KBM-7 (cell line): Measurements from ENCODE around the gene RHOG.
"Not testable (repeated sequence)": the region's sequence is repeated elsewhere in the genome, so short reads cannot be mapped to it uniquely, and the experiment has no call there.

Experiments used
- DNase-seq: peaks from one replicate; pipeline ENCODE4 v3.0.0-alpha.2; 2015
- in situ Hi-C: fragments of 300-500 bp; cut with MboI; formaldehyde crosslinking; loops from 2 replicates; pipeline ENCODE4 v1.14.3; 2020; ENCODE audit warnings: low sequenced_read_pairs, low pct_unique_long_range_greater_than_20kb, mixed read lengths

Gene RHOG

DNA sequence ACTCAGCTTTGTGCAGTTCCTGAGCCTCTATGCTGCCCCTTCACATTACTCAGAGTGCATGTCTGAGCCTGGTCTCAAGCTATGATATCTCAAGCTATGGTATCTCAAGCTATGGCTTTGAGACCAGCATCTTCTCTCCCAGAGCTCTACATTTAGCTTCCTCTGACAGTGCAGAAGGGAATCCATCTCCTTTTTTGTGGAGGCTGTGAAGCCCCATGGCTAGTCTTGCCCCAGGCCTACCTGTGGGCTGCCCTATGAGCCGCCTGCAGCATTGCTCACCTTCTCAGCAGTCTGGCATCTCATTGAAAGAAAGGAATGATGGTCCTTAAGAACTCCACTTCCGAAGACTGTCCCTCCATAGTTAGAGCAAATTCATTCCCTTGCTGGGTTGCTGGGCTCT, 19.8 kb downstream of the RHOG start:
- in situ Hi-C loops: no loop called here
- DNase-seq: no peak

DNA sequence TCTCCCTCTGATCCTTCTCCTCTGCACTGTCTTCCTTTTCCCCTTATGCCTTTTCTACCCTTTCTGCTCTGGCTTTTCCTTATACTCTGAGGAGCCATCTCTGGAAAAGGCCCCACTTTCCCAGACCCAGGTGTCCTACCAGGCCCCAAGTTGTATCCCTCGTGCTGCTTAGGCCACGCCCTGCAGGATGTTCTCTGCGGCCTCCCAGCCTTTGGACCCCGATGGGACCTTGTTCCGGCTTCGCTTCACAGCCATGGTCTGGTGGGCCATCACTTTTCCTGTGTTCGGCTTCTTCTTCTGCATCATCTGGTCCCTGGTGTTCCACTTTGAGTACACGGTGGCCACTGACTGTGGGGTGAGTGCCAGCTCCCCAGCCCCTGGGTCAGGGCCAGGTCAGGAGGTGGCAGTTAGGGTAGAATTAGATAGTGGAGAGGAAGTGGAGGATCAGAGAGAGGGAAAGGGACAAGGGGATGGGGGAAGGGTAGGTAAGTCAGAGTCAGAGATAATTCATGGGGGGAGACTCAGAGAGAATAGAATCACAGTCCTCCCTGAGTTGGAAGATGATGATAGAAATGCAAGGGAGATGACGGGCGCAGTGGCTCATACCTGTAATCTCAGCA, 23.5 kb downstream of the RHOG start:
- DNase-seq: no peak
- in situ Hi-C loops: no loop called here

DNA sequence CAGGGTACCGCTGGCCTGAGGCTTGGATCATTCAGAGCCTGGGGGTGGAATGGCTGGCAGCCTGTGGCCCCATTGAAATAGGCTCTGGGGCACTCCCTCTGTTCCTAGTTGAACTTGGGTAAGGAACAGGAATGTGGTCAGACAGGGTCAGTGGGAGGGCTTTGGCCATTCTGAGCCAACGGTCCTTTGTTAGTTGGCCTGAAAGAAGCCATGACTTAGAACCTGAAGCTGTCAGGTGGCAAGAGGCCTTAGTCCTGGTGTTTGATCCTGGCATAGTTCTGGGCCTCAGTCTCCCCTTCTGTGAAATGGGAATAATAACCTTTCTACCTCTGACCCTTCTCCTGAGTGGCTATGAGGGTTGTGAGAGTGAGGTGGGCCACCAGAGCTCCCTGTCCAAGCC, 24.1 kb downstream of the RHOG start:
- in situ Hi-C loops: no loop called here
- DNase-seq: no peak

DNA sequence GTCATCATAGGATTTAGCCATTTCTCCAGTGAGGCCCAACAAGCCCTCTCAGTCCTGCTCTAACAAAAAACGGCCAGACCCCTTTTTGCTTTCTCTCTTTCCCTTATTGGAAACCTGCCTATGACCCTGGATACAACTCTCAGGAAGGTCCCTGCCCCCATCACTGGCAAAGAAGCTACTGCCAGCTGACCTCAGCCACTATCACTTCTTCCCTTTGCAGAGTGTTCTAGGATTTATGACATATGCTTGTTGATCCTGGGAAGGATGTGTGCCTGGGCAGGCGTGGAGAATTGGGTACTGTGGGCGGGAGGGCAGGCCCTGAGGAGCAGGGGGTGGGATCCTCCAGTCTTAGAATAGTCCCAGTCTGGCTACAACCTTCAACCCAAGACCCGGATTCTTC, 24.9 kb downstream of the RHOG start:
- no peak for DNase-seq
- in situ Hi-C loops: no loop called here

DNA sequence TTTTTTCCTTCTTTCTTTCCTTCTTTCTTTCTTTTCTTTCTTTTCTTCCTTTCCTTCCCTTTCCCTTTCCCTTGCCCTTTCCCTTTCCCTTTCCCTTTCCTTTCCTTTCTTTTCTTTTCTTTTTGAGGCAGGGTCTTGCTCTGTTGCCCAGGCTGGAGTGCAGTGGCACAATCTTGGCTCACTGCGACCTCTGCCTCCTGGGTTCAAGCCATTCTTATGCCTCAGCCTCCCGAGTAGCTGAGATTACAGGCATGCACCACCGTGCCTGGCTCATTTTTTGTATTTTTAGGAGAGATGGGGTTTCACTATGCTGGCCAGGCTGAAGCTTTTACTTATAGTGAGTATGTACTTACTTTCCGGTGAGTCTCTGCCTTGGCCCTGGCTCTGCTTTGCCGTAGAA, 25.9 kb downstream of the RHOG start:
- in situ Hi-C loops: not testable (repeated sequence)

DNA sequence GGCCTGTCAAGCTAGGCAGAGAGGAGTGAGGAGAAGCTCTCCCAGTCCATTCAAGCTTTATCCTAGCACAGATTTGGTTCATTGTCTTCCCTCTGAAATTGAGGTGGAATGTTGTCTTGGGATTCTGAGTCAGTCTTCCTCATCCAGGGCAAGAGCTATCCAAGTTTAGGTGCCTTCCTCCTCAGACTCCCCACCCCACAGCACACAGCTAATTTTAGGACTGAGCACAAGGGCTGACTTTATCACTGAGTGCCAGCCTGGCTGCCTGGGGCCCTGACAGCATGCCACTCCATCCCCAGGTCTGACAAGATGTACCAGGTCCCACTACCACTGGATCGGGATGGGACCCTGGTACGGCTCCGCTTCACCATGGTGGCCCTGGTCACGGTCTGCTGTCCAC, 29.8 kb downstream of the RHOG start:
- no peak for DNase-seq
- in situ Hi-C loops: no loop called here

More for the DNA sequence above, 25.9 kb downstream of the RHOG start:
- not testable (repeated sequence) for DNase-seq

DNA sequence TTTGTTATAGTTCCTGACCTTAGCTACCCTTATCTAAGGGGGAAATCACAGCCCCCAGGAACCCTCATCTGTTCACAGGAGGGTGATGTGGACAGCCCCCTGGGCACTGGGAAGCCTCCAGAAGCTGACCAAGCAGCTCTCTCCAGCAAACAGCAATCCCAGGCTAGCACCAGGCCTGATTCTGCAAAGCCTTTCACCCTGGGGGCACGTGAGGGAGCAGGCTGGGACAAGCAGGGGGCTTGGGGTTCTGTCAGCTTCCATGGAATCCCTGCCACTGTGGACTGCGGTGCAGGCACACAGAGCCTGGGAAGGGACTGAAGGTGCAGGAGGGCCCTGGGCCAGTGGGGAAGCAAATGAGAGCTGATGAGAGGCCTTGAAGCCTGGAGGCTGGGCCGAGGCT, 30.3 kb downstream of the RHOG start:
- DNase-seq: no peak
- in situ Hi-C loops: no loop called here

DNA sequence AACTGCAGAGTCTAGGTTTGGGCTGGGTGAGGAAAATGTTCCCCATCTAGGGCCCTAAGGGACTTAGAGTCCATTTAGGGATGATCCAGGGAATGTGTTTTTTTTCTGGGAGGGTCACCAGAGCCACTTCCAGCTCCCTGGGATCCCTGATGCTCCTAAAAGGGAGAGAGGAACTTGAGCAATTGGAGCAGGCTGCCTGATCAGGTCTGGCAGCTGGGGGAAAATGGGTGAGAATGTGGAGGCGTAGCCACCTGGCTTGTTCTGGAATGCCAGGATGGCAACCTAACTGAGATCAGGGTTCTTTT, 31.2 kb downstream of the RHOG start:
- DNase-seq: no peak
- in situ Hi-C loops: no loop called here

DNA sequence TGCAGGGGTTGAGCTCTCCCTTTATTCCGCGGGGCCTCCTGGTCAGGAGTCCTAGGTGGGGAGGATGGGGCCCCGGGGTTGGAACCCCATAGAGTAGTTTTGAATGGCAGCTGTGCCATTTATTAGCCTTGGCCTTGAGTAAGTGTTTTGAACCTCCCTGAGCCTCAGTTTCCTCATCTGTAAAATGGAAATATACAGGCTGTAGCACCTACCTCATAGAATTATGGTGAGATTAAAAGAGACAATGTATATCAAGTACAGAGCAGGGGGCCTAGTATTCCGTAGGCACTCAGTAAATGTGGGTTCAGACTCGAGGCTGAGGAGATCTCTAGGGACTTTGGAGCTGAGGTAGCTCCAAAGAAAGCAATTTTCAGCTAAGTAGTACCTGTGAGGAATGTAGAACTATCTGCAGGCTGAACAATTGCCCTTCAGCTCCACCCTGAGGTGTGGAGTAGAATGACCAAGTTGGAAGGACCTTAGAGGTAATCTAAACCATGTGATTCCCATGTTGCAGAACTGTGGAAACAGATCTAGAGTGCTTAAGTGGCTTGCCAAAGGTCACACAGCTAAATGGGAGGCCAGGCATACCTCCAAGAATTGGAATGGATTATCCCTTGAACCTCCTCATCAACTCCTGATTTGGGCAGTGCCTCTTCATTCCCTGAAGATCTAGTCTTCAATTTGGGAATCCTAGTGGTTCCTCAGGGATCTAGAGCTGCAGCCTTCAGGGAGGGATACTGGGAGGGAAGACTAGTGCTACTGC, 31.7 kb downstream of the RHOG start:
- DNase-seq: peak; percentile 71
- in situ Hi-C loops: no loop called here

DNA sequence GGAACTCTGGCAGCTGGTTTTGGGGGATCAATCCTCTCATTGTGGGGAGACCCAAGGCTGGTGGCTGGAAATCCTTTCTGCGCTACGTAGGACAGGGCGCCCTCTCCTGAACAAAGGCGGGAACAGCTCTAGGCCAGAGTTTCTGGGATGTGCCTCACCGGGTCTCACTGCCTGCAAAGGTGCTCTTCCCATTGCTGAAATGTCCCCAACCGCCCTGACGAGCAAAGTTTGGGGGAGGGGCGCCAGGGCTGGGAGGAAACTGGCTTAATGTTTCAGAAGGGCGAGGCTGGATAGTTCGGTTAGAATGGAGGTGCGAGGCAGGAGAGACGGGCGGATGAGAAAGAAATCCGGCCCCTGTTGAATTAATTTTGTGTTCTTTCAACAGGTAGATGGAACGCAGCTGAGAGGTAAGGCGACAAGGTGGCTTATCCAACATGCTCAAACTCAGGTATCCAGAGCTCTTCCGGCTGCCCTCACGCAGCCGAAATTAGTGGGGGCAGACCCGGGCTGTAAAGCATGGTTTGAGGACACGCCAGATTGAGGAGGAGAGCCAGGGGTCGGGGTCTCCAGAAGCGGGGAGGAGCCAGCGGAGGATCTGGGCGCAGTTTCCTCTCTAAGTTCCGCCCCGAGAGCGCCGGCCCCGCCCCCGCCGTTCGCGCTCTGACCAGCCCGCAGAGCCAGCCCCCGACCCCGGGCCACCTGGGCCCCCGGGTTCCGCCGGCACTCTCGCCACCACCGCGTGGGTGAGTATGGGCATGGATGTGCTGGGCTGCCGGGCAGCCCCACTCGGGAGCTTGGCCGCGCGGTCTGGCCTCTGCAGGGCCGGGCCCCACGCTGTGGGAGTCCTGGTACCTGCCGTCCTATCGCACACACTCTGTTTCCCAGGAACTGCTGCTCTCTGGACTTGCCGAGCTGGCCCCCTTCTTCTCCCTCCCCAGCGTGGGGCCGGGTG, 32.6 kb downstream of the RHOG start, which contains the start of gene PGAP2:
PGAP2 (plus strand) TSS at position 652 of the 952 bp plus-strand sequence. CDS start 2,700 bp downstream, outside the sequence.
- in situ Hi-C loops: no loop called here
- DNase-seq: peak; percentile 85

DNA sequence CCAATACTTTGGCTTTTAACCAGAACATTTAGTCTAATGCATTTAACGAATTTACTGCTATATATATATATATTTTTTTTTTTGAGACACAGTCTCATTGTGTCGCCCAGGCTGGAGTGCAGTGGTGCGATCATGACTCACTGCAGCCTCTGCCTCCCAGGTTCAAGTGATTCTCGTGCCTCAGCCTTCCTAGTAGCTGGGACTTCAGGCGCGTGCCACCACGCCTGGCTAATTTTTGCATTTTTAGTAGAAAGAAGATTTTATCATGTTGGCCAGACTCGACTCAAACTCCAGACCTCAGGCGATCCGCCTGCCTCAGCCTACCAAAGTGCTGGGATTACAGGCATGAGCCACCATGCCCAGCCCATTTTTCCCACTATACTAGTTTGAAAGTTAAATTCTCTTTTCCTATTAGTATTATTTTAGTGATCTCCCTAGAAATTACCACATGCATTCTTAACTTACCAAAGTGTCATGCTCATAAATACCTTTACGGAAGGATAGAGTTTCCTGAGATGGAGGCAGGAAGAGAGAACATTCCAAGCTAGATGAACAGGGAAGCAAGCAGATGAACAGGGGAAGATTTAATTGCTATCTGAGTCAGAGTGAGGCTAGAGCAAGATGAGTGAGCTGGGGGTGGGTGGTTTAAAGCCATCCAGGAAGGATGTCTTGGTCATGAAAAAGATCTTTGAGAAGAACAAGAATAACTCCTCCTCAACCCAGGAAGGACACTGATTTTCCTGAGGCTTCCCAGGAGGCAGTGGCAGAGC, 36.8 kb downstream of the RHOG start:
- DNase-seq: no peak
- in situ Hi-C loops: no loop called here

DNA sequence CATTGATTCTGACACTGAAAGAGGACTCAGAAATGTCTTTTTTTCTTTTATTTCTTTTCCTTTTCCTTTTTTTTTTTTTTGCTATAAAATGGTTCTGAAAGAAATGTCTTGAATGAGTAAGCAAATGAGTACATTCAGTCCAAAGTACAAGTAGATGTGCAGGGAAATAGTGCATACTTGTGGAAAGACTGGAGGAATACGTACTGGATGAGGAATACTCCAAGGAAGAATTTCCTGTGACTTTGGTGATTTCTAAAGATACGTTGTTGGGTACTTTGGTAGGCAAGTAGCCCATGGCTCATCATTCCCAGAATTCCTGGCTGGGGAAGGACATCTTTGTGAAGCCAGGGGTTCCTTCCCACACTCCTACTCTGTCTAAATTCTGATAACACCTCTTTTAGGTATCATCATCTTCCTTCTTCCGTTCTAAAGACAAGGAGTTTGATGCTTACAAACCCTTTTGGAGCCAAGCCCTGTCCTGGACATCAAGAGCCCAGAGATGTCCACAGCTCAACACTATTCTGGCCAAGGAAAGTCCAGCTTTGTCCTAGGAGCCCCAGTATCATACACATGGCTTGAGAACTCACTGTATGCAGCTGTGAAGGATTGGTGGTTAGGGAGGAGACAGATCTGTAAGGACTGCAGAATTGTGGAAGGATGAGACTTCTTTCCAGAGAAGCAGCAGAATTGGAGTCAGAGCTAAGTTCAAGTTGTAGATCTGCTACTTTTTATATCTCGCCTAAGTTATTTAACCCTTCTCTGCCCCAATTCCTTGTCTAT, 38.6 kb downstream of the RHOG start:
- DNase-seq: no peak
- in situ Hi-C loops: no loop called here

DNA sequence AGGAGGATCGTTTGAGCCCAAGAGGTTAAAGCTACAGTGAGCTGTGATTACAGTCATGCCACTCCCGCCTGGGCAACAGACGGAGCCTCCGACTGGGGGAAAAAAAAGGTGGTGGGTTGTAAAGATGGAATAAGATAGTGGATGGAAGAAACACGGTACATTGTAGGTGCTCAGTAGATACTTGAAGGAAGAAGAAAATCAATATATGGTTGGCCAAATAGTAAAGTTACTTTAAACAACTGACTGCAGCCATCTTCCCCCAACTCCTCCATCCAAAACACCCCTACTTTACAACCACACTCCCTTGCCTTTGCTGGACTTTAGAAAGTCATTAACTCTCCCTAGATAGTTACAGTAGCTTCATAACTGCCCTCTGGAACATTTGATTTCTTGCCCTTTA, 40.9 kb downstream of the RHOG start:
- DNase-seq: no peak
- in situ Hi-C loops: no loop called here

DNA sequence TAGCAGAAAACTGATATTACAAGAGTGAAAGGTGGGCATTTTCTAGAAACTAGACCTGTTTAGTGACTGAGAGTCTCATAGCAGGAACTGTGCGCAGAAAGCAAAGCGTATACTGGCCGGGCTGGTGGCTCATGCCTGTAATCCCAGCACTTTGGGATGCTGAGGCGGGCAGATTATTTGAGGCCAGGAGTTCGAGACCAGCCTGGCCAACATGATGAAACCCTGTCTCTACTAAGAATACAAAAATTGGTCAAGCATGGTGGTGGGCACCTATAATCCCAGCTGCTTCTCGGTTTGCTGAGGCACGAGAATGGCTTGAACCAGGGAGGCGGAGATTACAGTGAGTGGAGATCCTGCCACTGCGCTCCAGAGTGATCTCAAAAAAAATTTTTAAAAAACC, 41.6 kb downstream of the RHOG start:
- DNase-seq: no peak
- in situ Hi-C loops: no loop called here

DNA sequence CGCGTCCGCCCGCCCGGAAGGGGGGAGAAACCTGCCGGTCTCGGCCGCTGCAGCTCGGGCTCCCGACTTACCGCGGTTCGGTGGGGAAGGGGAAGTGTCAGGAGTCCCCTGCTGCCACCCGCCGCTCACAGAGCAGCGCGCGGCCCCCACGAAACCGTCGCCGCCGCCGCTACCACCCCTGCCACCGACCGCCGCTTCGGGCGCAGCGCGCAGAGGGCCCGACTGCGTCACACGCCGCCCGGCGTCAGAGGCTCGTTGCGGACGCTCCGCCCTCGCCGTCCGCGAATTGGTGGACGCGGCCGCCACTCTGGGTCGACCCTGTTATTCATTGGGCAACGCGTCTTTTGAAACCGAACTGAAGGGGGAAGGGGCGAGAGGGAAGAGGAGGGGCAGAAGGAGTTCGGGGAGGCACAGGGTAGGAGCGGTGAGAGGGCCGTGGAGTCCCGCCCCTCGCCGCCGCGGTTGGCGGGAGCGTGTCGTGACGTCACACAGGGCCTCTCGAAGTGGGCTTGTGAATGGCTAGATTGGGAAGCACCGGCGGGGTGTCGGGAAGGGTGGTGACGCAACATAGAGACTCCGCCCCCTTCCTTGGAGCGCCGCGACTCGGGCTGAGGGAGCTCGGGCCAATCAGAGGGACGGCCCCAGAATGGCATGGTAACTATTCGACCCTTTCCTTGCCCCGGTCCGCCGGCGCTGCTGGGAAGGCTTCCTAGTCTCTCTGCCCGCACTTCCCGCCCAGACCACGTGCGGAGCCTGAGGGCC, 43.2 kb downstream of the RHOG start, which contains the start of gene NUP98:
NUP98 (minus strand) TSS at position 226 of the 762 bp plus-strand sequence. CDS start 15,437 bp downstream, outside the sequence.
- in situ Hi-C loops: no loop called here
- peak; percentile 100 for DNase-seq

DNA sequence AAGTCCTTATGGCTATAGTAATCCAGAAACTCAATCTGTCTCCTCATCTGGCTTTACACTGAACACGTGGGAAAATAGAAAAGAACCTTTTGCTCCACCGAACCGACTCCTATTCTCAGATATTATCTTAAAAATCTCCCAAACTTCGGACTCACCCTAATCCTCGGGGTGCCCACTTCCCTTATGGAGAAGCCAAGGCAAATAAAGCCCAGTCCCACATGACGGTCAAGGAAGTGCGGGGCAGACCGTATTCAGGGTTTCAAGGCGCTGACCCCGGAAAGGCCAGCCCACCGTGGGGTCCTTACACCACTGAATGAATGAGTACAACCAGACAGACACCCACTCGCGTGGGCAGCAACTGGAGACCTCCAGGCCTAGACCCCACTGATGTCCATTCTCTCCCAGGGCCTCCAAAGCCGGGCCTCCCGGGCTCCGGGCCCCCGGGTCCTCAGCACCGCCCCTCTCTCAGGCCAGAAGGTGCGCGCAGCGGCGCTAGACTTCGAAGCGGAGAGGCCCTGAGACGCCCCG, 43.9 kb downstream of the RHOG start:
- in situ Hi-C loops: no loop called here

DNA sequence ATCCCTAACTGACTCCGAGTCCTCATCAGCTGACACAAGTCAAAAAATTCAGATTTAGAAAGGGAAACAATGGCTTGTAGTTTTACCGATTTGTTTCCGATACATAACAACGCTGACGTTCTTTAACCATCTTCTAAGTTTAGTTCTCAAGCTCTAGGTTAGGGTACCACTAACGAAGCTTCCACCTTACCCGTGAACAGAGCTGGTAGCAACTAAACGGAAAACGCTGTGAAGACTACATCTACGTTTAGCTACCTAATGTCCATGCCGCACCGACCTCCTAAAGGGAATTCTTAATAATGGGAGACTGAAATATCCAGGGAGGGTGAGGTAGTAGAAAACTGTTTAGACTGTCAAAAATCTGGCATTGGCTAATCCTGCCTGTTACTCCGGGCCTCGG, 44.4 kb downstream of the RHOG start:
- in situ Hi-C loops: no loop called here
- DNase-seq: no peak

More for the DNA sequence above, 43.9 kb downstream of the RHOG start:
- no peak for DNase-seq

DNA sequence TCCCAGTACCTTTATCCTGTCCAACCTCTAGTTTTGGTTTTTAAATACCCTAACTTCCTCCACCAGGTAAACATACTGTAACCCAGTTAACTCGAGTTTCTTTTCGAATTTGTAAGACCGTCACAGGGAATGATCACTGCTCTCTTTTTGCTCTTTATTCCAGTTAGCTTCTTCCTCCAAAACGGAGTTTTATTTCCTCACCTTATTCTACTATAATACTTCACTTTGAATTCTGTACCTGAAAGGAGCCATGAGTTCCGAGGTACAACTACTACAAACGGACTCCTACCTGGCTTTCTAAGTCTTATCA, 44.8 kb downstream of the RHOG start:
- no peak for DNase-seq
- in situ Hi-C loops: no loop called here
